Activated CD4-positive, alpha-beta T cell treated with anti-CD3 and anti-CD28 coated beads for 36 hours (primary cell): ENCODE data around the gene ADK. TPM values are rescaled to one million over a fixed set of nuclear protein-coding genes. Genes with fewer than 3 reads are reported as not detected.
"Not testable (repeated sequence)": the region's sequence is repeated elsewhere in the genome, so short reads cannot be mapped to it uniquely, and the experiment has no call there.

ENCODE experiments used
- ATAC-seq: fragments of 200-7000 bp; cut with Tn5 transposase; one replicate; pipeline ENCODE4 v1.10.0; 2021; ENCODE audit warnings: mild to moderate bottlenecking, moderate library complexity
- CTCF ChIA-PET: fragments of 350-600 bp; sonication (Branson Sonifier 250); formaldehyde crosslinking; loops from one replicate; lab custom pipeline; 2021; ENCODE audit warnings: antibody characterized with exemption; lab: Charles Lee
- POLR2A ChIA-PET: fragments of 350-600 bp; sonication (Branson Sonifier 250); formaldehyde crosslinking; loops from one replicate; lab custom pipeline; 2021; ENCODE audit warnings: antibody characterized with exemption, inconsistent platforms; lab: Charles Lee
- DNase-seq: peaks from one replicate; pipeline ENCODE4 v3.0.0-alpha.2; 2020
- H3K27ac Mint-ChIP-seq: one replicate; pipeline ENCODE4 v1.8.0; 2021; ENCODE audit warnings: mixed read lengths
- H3K27me3 Mint-ChIP-seq: one replicate; pipeline ENCODE4 v1.8.0; 2021; ENCODE audit warnings: mixed read lengths
- H3K36me3 Mint-ChIP-seq: one replicate; pipeline ENCODE4 v1.8.0; 2021; ENCODE audit warnings: low read depth, mixed read lengths
- H3K4me1 Mint-ChIP-seq: one replicate; pipeline ENCODE4 v1.8.0; 2021; ENCODE audit warnings: mixed read lengths
- H3K4me3 Mint-ChIP-seq: one replicate; pipeline ENCODE4 v1.8.0; 2021; ENCODE audit warnings: mild to moderate bottlenecking, moderate library complexity, mixed read lengths
- H3K9me3 Mint-ChIP-seq: one replicate; pipeline ENCODE4 v1.8.0; 2021; ENCODE audit warnings: low read depth, mixed read lengths
- intact Hi-C, 2 experiments: fragments of 100-400 bp; cut with DNase I in 1 of 2; cut with micrococcal nuclease in 1 of 2; formaldehyde crosslinking; loops; one replicate each; pipeline versions ENCODE4 v1.14.2 to v1.15.1; 2022 to 2024; cut with DNase I, micrococcal nuclease
- total RNA-seq, 2 experiments: library from RNA; stranded (reverse); gene quantifications; one replicate each; pipeline ENCODE4 v1.2.3, GENCODE V29; 2021

ADK gene
- total RNA-seq, 2 experiments from 2014 or later, result 53.7 to 55.0 TPM

- peaks cover 50% of the 10 kb centered on the region for H3K36me3 Mint-ChIP-seq
- H3K27ac Mint-ChIP-seq, result no peak overlapping the region
- ATAC-seq (no peak), DNase-seq (no peak)
- H3K9me3 Mint-ChIP-seq, result peaks cover 37% of the 10 kb centered on the region
- peaks cover 2% of the 10 kb centered on the region for H3K4me1 Mint-ChIP-seq
- ChIA-PET POLR2A (no interaction called here), CTCF (interaction anchor here (0.7 kb wide), 1 partner anchor 14 kb away, joined by 3 read pairs; no protein-coding TSS in a partner anchor)
- no peak overlapping the region for H3K4me3 Mint-ChIP-seq
- H3K27me3 Mint-ChIP-seq, result no peaks in the 10 kb centered on the region
- intact Hi-C loops, result no loop called here
These were observed 363.3 kb downstream of the ADK start for GRCh38 chr10:74514322-74514721.

GRCh38 chr10:74518061-74518460 lies 367.0 kb downstream of the ADK start:
- intact Hi-C loops, result no loop called here
- H3K4me1 Mint-ChIP-seq, result peaks cover 2% of the 10 kb centered on the region
- CTCF ChIA-PET, result interaction anchor here (0.6 kb wide), 1 partner anchor 147 kb away, joined by 4 read pairs; no protein-coding TSS in a partner anchor
- no peak for DNase-seq
- H3K4me3 Mint-ChIP-seq, result no peak overlapping the region
- POLR2A ChIA-PET, result no interaction called here
- H3K27me3 Mint-ChIP-seq, result no peaks in the 10 kb centered on the region
- peaks cover 26% of the 10 kb centered on the region for H3K36me3 Mint-ChIP-seq
- no peak overlapping the region for H3K27ac Mint-ChIP-seq
- no peak for ATAC-seq
- peaks cover 24% of the 10 kb centered on the region for H3K9me3 Mint-ChIP-seq

- intact Hi-C loops, result no loop called here
- Mint-ChIP-seq H3K4me1 (peaks cover 5% of the 10 kb centered on the region), H3K36me3 (peaks cover 5% of the 10 kb centered on the region), H3K27ac (no peak overlapping the region), H3K27me3 (no peaks in the 10 kb centered on the region), H3K4me3 (no peak overlapping the region), H3K9me3 (no peaks in the 10 kb centered on the region)
- CTCF ChIA-PET, result no interaction called here
- POLR2A ChIA-PET, result no interaction called here
- ATAC-seq (no peak), DNase-seq (no peak)
These were observed 370.5 kb downstream of the ADK start for GRCh38 chr10:74521526-74521925.

GRCh38 chr10:74523199-74523598 lies 372.2 kb downstream of the ADK start:
- Mint-ChIP-seq H3K9me3 (no peaks in the 10 kb centered on the region), H3K4me1 (peaks cover 3% of the 10 kb centered on the region), H3K36me3 (peaks cover 14% of the 10 kb centered on the region), H3K4me3 (no peak overlapping the region), H3K27me3 (no peaks in the 10 kb centered on the region), H3K27ac (no peak overlapping the region)
- intact Hi-C loops, result no loop called here
- DNase-seq (no peak), ATAC-seq (no peak)
- ChIA-PET CTCF (no interaction called here), POLR2A (no interaction called here)

- DNase-seq, result no peak
- intact Hi-C loops, result no loop called here
- no peaks in the 10 kb centered on the region for H3K27me3 Mint-ChIP-seq
- no peak for ATAC-seq
- H3K9me3 Mint-ChIP-seq, result no peaks in the 10 kb centered on the region
- ChIA-PET POLR2A (no interaction called here), CTCF (no interaction called here)
- no peak overlapping the region for H3K4me3 Mint-ChIP-seq
- no peak overlapping the region for H3K27ac Mint-ChIP-seq
- peaks cover 3% of the 10 kb centered on the region for H3K4me1 Mint-ChIP-seq
- peaks cover 15% of the 10 kb centered on the region for H3K36me3 Mint-ChIP-seq
These were observed 374.9 kb downstream of the ADK start for GRCh38 chr10:74525885-74526284.

GRCh38 chr10:74527611-74528010 lies 376.6 kb downstream of the ADK start:
- ATAC-seq, H3K4me1 Mint-ChIP-seq, DNase-seq, POLR2A ChIA-PET, H3K9me3 Mint-ChIP-seq, intact Hi-C loops, H3K4me3 Mint-ChIP-seq, H3K27me3 Mint-ChIP-seq, H3K27ac Mint-ChIP-seq: not testable (repeated sequence)
- CTCF ChIA-PET, result interaction anchor here (0.8 kb wide), 1 partner anchor 145 kb away, joined by 3 read pairs; no protein-coding TSS in a partner anchor
- H3K36me3 Mint-ChIP-seq, result peaks cover 15% of the 10 kb centered on the region

GRCh38 chr10:74529205-74529604 lies 378.2 kb downstream of the ADK start:
- intact Hi-C loops, result no loop called here
- no peak overlapping the region for H3K4me3 Mint-ChIP-seq
- peaks cover 13% of the 10 kb centered on the region for H3K36me3 Mint-ChIP-seq
- POLR2A ChIA-PET, result no interaction called here
- H3K4me1 Mint-ChIP-seq, result no peaks in the 10 kb centered on the region
- CTCF ChIA-PET, result no interaction called here
- no peak overlapping the region for H3K27ac Mint-ChIP-seq
- no peaks in the 10 kb centered on the region for H3K9me3 Mint-ChIP-seq
- H3K27me3 Mint-ChIP-seq, result no peaks in the 10 kb centered on the region
- ATAC-seq, result no peak
- no peak for DNase-seq

- CTCF ChIA-PET, result no interaction called here
- DNase-seq (no peak), ATAC-seq (no peak)
- peaks cover 13% of the 10 kb centered on the region for H3K36me3 Mint-ChIP-seq
- H3K27me3 Mint-ChIP-seq, result no peaks in the 10 kb centered on the region
- intact Hi-C loops, result no loop called here
- H3K9me3 Mint-ChIP-seq, result no peaks in the 10 kb centered on the region
- POLR2A ChIA-PET, result no interaction called here
- H3K27ac Mint-ChIP-seq, result no peak overlapping the region
- H3K4me3 Mint-ChIP-seq, result no peak overlapping the region
- no peaks in the 10 kb centered on the region for H3K4me1 Mint-ChIP-seq
These were observed 380.0 kb downstream of the ADK start for GRCh38 chr10:74530981-74531380.

- intact Hi-C loops, result no loop called here
- ChIA-PET POLR2A (no interaction called here), CTCF (no interaction called here)
These were observed 388.3 kb downstream of the ADK start for GRCh38 chr10:74539317-74539716.

GRCh38 chr10:74541375-74541774 lies 390.4 kb downstream of the ADK start:
- no peak overlapping the region for H3K4me3 Mint-ChIP-seq
- ATAC-seq (no peak), DNase-seq (no peak)
- CTCF ChIA-PET, result no interaction called here
- POLR2A ChIA-PET, result no interaction called here
- peaks cover 6% of the 10 kb centered on the region for H3K36me3 Mint-ChIP-seq
- no peaks in the 10 kb centered on the region for H3K9me3 Mint-ChIP-seq
- no peak overlapping the region for H3K27ac Mint-ChIP-seq
- peaks cover 3% of the 10 kb centered on the region for H3K4me1 Mint-ChIP-seq
- intact Hi-C loops, result no loop called here
- H3K27me3 Mint-ChIP-seq, result no peaks in the 10 kb centered on the region

More at GRCh38 chr10:74539317-74539716, 388.3 kb downstream of the ADK start:
- Mint-ChIP-seq H3K27ac (no peak overlapping the region), H3K27me3 (no peaks in the 10 kb centered on the region), H3K4me3 (no peak overlapping the region), H3K9me3 (no peaks in the 10 kb centered on the region), H3K36me3 (peaks cover 6% of the 10 kb centered on the region), H3K4me1 (peaks cover 3% of the 10 kb centered on the region)
- no peak for ATAC-seq
- DNase-seq, result no peak

GRCh38 chr10:74542077-74542476 lies 391.1 kb downstream of the ADK start:
- POLR2A ChIA-PET, result no interaction called here
- H3K4me1 Mint-ChIP-seq, result no peaks in the 10 kb centered on the region
- intact Hi-C loops, result no loop called here
- H3K27me3 Mint-ChIP-seq, result no peaks in the 10 kb centered on the region
- no peak overlapping the region for H3K4me3 Mint-ChIP-seq
- no peak for ATAC-seq
- H3K36me3 Mint-ChIP-seq, result no peaks in the 10 kb centered on the region
- no peak for DNase-seq
- no peaks in the 10 kb centered on the region for H3K9me3 Mint-ChIP-seq
- CTCF ChIA-PET, result no interaction called here
- no peak overlapping the region for H3K27ac Mint-ChIP-seq

- H3K36me3 Mint-ChIP-seq, result no peaks in the 10 kb centered on the region
- no peaks in the 10 kb centered on the region for H3K9me3 Mint-ChIP-seq
- DNase-seq (no peak), ATAC-seq (no peak)
- H3K4me3 Mint-ChIP-seq, result no peak overlapping the region
- CTCF ChIA-PET, result no interaction called here
- POLR2A ChIA-PET, result no interaction called here
- no peak overlapping the region for H3K27ac Mint-ChIP-seq
- no peaks in the 10 kb centered on the region for H3K4me1 Mint-ChIP-seq
- intact Hi-C loops, result no loop called here
- H3K27me3 Mint-ChIP-seq, result no peaks in the 10 kb centered on the region
These were observed 392.3 kb downstream of the ADK start for GRCh38 chr10:74543276-74543675.

GRCh38 chr10:74544106-74544505 lies 393.1 kb downstream of the ADK start:
- CTCF ChIA-PET, result no interaction called here
- H3K9me3 Mint-ChIP-seq, result no peaks in the 10 kb centered on the region
- DNase-seq, result no peak
- H3K36me3 Mint-ChIP-seq, result no peaks in the 10 kb centered on the region
- H3K4me1 Mint-ChIP-seq, result no peaks in the 10 kb centered on the region
- no peaks in the 10 kb centered on the region for H3K27me3 Mint-ChIP-seq
- H3K27ac Mint-ChIP-seq, result no peak overlapping the region
- intact Hi-C loops, result no loop called here
- ATAC-seq, result no peak
- H3K4me3 Mint-ChIP-seq, result no peak overlapping the region
- POLR2A ChIA-PET, result no interaction called here
